Uterus (tissue), 4 donors: ENCODE measurements around the gene VSTM4. TPM values are rescaled to one million over a fixed set of nuclear protein-coding genes. Genes with fewer than 3 reads are reported as not detected.

Experiments used
- DNase-seq, 2 donors: peaks; one replicate each; pipeline ENCODE4 v3.0.0-alpha.2; 2019 to 2020
- H3K27ac ChIP-seq, 2 donors: fragments of 200-600 bp; sonication (generic); 1 replicate in 1 of 2; 2 replicates in 1 of 2; pipeline ENCODE4 v1.5.1; 2016 to 2018
- H3K27me3 ChIP-seq, 2 donors: fragments of 200-600 bp; sonication (generic); one replicate each; pipeline ENCODE4 v1.5.1; 2018 to 2019; ENCODE audit warnings: control low read depth in 1 of 2
- H3K36me3 ChIP-seq, 2 donors: fragments of 200-600 bp; sonication (generic); one replicate each; pipeline ENCODE4 v1.5.1; 2019; ENCODE audit warnings: control low read depth in 1 of 2
- H3K4me1 ChIP-seq, 2 donors: fragments of 200-600 bp; sonication (generic); one replicate each; pipeline ENCODE4 v1.5.1; 2018 to 2019; ENCODE audit warnings: control low read depth in 1 of 2
- H3K4me3 ChIP-seq, 2 donors: fragments of 200-600 bp; sonication (generic); 1 replicate in 1 of 2; 2 replicates in 1 of 2; pipeline ENCODE4 v1.5.1; 2018 to 2019; ENCODE audit warnings: mild to moderate bottlenecking in 1 of 2
- H3K9me3 ChIP-seq, 2 donors: fragments of 200-600 bp; sonication (generic); one replicate each; pipeline ENCODE4 v1.5.1; 2019; ENCODE audit warnings: control low read depth in 1 of 2
- CTCF ChIP-seq, 4 experiments: fragments of 200-600 bp in 2 of 4; fragments of 450-650 bp in 2 of 4; sonication (generic) in 2 of 4; IDR thresholded peaks; one replicate each; pipeline ENCODE4 v1.5.1; 2016 to 2019; ENCODE audit warnings: antibody characterized with exemption in 4 of 4, mild to moderate bottlenecking in 2 of 4, moderate library complexity in 1 of 4
- POLR2A ChIP-seq, 2 donors: fragments of 450-650 bp; IDR thresholded peaks; one replicate each; pipeline ENCODE4 v1.6.1; 2016; ENCODE audit warnings: antibody characterized with exemption in 2 of 2, mild to moderate bottlenecking in 1 of 2, moderate library complexity in 1 of 2
- intact Hi-C: fragments of 100-400 bp; cut with DNase I; formaldehyde crosslinking; loops from one replicate; pipeline ENCODE4 v1.15.1; 2023; ENCODE audit warnings: low total_unique reads
- total RNA-seq, 4 donors: library from RNA; depleted of rRNA in 3 of 4; stranded (reverse); fragments of >200 nt in 3 of 4; gene quantifications; one replicate each; pipeline versions ENCODE4 v1.1.0 to v1.2.4, GENCODE V29; 2014 to 2023
- donor health status: DM: yes; HTN: yes; CAD: no.

The VSTM4 gene
- total RNA-seq, 4 donors from 2014 or later = 10.3 to 46.6 (median 19.3) TPM

GRCh38 chr10:49152663-49153062, 37.3 kb upstream of the VSTM4 start:
- H3K4me1 ChIP-seq = no peaks in the 10 kb centered on the region
- DNase-seq = no peak
- no peaks in the 10 kb centered on the region for H3K27me3 ChIP-seq
- no peak overlapping the region for H3K27ac ChIP-seq
- intact Hi-C loops = no loop called here
- H3K4me3 ChIP-seq = no peak overlapping the region
- H3K36me3 ChIP-seq = no peaks in the 10 kb centered on the region
- H3K9me3 ChIP-seq = no peaks in the 10 kb centered on the region
- no peak for TF ChIP-seq CTCF (IDR thresholded peaks at IDR 0.05)
- no peak for TF ChIP-seq POLR2A (IDR thresholded peaks at IDR 0.05)

GRCh38 chr10:49152037-49152436, 36.7 kb upstream of the VSTM4 start:
- Histone ChIP-seq H3K27me3 (no peaks in the 10 kb centered on the region), H3K27ac (no peak overlapping the region), H3K4me3 (no peak overlapping the region), H3K36me3 (no peaks in the 10 kb centered on the region), H3K4me1 (no peaks in the 10 kb centered on the region), H3K9me3 (no peaks in the 10 kb centered on the region)
- no peak for DNase-seq
- intact Hi-C loops = no loop called here
- TF ChIP-seq POLR2A (IDR thresholded peaks at IDR 0.05) (no peak), CTCF (IDR thresholded peaks at IDR 0.05) (no peak)

DNA sequence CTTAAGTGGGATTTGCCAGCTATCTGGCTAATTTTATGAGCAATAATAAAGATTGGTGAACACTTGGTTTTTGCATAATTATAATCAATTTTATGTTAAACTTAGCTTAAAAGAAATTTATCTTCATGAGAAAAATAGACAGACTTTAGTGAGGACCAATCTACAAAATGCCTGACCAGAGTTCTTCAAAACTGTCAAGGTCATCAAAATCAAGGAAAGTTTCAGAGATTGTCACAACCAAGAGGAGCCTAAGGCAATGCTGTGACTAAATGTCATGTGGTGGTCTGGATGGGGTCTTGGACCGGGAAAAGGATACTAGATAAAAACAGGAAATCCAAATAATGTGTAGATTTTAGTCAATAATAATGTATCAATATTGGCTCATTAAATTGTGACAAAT, 36.2 kb upstream of the VSTM4 start:
- Histone ChIP-seq H3K36me3 (no peaks in the 10 kb centered on the region), H3K27ac (no peak overlapping the region), H3K9me3 (no peaks in the 10 kb centered on the region), H3K4me3 (no peak overlapping the region), H3K4me1 (no peaks in the 10 kb centered on the region), H3K27me3 (no peaks in the 10 kb centered on the region)
- no peak for DNase-seq
- intact Hi-C loops = no loop called here
- TF ChIP-seq POLR2A (IDR thresholded peaks at IDR 0.05) (no peak), CTCF (IDR thresholded peaks at IDR 0.05) (no peak)

GRCh38 chr10:49151025-49151445, 35.7 kb upstream of the VSTM4 start:
- no peaks in the 10 kb centered on the region for H3K27me3 ChIP-seq
- TF ChIP-seq POLR2A (IDR thresholded peaks at IDR 0.05) (no peak), CTCF (IDR thresholded peaks at IDR 0.05) (no peak)

DNA sequence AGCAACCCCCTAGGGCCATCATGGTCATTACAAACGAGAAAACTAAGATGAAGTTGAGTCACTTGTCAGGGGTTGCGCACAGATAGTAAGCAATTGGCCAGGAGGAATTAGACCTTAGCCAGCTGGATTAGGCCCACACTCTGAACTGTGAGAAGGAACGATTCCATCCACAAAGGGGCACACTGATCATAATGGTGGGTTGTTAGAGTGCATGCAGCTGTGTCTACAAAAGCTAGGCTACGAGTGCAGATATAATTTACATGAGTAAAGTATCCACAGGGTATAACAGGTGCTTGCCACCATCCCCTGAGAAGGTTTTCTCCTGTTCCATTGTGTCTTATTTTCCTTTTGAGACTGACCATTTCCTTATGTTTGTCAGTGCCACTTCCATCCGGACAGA, 35.1 kb upstream of the VSTM4 start:
- Histone ChIP-seq H3K36me3 (no peaks in the 10 kb centered on the region), H3K4me3 (no peak overlapping the region), H3K9me3 (no peaks in the 10 kb centered on the region), H3K27ac (no peak overlapping the region), H3K27me3 (no peaks in the 10 kb centered on the region), H3K4me1 (no peaks in the 10 kb centered on the region)
- TF ChIP-seq POLR2A (IDR thresholded peaks at IDR 0.05) (no peak), CTCF (IDR thresholded peaks at IDR 0.05) (no peak)
- DNase-seq = no peak
- intact Hi-C loops = no loop called here

More at GRCh38 chr10:49151025-49151445, 35.7 kb upstream of the VSTM4 start:
- H3K27ac ChIP-seq = no peak overlapping the region
- H3K36me3 ChIP-seq = no peaks in the 10 kb centered on the region
- no peak overlapping the region for H3K4me3 ChIP-seq
- no peaks in the 10 kb centered on the region for H3K9me3 ChIP-seq
- no peak for DNase-seq
- intact Hi-C loops = no loop called here
- H3K4me1 ChIP-seq = no peaks in the 10 kb centered on the region
